Measurements from ENCODE around the gene C1QA.

DNA sequence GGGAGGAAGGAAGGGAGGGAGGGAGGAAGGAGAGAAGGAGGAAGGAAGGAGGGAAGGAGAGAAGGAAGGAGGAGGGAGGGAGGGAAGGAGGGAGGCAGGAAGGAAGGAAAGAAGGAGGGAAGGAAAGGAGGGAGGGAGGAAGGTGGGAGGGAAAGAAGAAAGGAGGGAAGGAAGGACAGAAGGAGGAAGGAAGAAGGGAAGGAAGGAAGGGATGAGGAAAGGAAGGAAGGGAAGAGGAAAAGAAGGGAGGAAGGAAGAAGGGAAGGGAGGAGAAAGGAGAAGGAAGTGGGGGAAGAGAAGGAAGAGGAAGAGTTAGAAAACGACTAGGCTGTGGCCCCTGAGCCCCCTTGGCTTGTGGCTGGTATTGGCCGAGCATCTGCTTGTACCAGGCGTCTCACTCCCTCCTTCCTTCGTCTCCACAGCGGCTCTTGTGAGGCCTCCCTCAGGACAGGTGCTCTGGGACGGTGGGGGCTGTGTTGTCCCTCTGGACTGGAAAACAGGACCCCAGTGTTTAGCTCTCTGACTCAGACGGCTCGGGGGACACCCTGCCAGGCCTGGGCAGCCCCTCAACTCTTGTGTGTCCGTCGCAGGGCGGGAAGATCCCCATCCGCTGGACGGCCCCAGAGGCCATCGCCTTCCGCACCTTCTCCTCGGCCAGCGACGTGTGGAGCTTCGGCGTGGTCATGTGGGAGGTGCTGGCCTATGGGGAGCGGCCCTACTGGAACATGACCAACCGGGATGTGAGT lies 36.2 kb upstream of the C1QA start:
- no peak for TF ChIP-seq EZH2 (IDR thresholded peaks at IDR 0.05; ENCODE audit: borderline replicate concordance, low read length)
- TF ChIP-seq, protein P1, sequence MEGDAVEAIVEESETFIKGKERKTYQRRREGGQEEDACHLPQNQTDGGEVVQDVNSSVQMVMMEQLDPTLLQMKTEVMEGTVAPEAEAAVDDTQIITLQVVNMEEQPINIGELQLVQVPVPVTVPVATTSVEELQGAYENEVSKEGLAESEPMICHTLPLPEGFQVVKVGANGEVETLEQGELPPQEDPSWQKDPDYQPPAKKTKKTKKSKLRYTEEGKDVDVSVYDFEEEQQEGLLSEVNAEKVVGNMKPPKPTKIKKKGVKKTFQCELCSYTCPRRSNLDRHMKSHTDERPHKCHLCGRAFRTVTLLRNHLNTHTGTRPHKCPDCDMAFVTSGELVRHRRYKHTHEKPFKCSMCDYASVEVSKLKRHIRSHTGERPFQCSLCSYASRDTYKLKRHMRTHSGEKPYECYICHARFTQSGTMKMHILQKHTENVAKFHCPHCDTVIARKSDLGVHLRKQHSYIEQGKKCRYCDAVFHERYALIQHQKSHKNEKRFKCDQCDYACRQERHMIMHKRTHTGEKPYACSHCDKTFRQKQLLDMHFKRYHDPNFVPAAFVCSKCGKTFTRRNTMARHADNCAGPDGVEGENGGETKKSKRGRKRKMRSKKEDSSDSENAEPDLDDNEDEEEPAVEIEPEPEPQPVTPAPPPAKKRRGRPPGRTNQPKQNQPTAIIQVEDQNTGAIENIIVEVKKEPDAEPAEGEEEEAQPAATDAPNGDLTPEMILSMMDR (IDR thresholded peaks at IDR 0.05; ENCODE audit: low read length) = no peak
